GM21737 (cell line): ENCODE results near the gene RARS1.
A peak's percentile ranks its signal among the peaks of the same experiment; 100 is the strongest.
"Not testable (repeated sequence)": the region's sequence is repeated elsewhere in the genome, so short reads cannot be mapped to it uniquely, and the experiment has no call there.

Experiments used
- ATAC-seq: cut with Tn5 transposase; IDR thresholded peaks from one replicate; pipeline ENCODE4 v1.9.1; 2021; ENCODE audit warnings: mild to moderate bottlenecking, moderate library complexity; ENCODE audit not compliant: unreplicated experiment

Gene RARS1

DNA sequence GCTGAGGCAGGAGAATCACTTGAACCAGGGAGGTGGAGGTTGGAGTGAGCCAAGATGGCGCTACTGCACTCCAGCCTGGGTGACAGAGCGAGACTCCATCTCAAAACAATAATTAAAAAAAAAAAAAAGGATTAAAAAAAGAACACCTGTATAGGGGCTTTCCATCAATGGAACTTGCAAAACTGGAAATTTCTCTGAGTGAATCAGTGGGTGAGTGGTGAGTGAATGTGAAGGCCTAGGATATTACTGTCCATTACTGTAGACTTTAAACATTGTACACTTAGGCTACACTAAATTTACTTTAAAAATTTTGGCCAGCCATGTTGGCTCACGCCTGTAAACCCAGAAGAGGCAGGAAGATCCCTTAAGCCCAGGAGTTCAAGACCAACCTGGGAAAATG lies 5.7 kb upstream of the RARS1 start:
- ATAC-seq: no peak

DNA sequence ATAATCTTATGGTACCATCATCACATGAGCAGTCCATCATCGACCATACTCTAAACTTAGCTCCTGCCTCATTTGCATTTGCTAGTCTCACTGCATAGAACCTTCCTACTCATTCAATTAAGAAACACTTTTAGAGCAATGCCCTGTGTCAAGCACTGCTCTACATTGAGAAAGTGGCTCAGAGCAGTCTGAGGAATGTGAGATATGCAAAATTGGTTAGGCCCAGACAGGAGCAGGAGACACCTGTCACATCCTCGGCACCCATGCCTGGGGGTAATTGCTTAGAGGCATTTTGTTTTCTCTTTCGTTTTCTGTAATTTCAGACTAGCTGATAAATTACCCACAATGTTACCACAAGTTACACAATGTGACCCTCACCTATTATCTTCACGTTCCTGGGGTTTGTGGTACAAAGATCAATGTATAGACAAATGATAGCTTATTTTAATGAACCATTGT lies 4.9 kb upstream of the RARS1 start:
- ATAC-seq: peak; percentile 95

GRCh38 chr5:168482361-168482760 lies 3.9 kb upstream of the RARS1 start:
- ATAC-seq: no peak

GRCh38 chr5:168489059-168489458 lies 2.8 kb downstream of the RARS1 start:
- no peak for ATAC-seq

- no peak for ATAC-seq
Measured at GRCh38 chr5:168494057-168494555, 7.8 kb downstream of the RARS1 start.

DNA sequence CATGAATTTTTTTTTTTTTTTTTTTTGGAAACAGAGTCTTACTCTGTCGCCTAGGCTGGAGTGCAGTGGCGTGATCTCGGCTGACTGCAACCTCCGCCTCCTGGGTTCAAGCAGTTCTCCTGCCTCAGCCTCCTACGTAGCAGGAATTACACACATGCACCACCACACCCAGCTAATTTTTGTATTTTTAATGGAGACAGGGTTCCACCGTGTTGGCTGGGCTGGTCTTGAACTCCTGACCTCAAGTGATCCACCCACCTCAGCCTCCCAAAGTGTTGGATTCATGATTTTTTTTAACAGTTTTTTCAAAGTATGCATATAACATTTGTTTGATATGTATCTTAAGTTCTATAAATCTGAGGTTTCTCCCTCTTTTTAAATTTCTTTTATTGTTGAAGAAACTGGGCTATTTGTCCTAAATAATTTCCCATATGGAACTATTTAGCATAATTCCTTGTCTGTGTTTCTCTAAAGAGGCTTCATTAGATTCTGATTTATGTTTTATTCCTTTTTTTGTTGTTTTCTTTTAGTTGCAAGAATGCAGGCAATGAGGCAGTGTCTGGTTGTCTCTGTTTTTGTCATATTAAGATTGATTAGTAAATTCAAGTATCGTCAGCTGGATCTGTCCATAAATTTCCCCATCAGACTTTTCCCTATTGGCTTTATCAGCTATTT lies 16.4 kb downstream of the RARS1 start:
- ATAC-seq: no peak

- no peak for ATAC-seq
Measured at GRCh38 chr5:168513861-168514428, 27.7 kb downstream of the RARS1 start.

DNA sequence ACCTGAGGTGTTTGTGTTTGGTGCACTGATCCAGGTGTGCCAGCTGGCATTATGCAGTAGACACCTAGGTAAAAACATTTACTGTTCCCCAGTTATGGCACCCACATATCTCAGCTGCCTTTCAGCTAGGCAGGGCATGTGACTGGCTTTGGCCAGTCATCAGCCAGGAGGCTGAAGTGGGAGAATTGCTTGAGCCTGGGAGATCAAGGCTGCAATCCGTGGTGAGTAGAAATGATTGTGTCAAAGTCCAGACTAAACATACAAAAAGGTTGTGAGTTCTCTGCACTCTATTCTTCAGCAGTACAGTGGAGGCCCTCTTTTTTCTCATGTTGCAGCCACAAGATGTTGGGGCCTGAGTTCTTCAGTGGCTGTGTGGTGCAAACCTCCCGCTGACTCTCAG lies 39.6 kb downstream of the RARS1 start:
- ATAC-seq: no peak

- ATAC-seq: no peak
Measured at GRCh38 chr5:168527756-168528295, 41.6 kb downstream of the RARS1 start.

- no peak for ATAC-seq
Measured at GRCh38 chr5:168528521-168529373, 42.5 kb downstream of the RARS1 start, which contains the start of gene FBLL1. FBLL1 (plus strand) TSS chr5:168529305; CDS start chr5:168529505, 200 bp downstream.

- ATAC-seq: no peak
Measured at GRCh38 chr5:168529374-168530234, 43.3 kb downstream of the RARS1 start.

GRCh38 chr5:168530621-168531150 lies 44.4 kb downstream of the RARS1 start:
- no peak for ATAC-seq

DNA sequence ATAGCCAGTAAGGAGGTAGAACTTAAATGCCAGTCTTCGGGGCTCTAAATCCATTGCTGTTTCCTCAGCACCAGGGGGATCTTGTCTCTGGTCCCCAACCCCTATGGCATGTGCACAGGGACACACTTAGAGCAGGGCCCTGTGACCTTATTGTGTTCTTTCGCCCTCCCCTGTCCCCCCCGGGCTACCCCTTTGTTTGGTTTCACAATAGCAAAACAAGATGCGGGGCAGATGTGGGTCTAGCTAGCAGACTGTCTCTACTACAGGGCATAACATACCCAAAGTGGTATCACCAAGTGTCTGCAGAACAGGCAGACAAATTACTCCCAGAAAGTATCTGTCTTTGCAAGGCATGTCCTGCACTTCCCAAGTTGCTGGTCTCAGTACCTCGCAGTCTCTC lies 44.9 kb downstream of the RARS1 start:
- no peak for ATAC-seq

DNA sequence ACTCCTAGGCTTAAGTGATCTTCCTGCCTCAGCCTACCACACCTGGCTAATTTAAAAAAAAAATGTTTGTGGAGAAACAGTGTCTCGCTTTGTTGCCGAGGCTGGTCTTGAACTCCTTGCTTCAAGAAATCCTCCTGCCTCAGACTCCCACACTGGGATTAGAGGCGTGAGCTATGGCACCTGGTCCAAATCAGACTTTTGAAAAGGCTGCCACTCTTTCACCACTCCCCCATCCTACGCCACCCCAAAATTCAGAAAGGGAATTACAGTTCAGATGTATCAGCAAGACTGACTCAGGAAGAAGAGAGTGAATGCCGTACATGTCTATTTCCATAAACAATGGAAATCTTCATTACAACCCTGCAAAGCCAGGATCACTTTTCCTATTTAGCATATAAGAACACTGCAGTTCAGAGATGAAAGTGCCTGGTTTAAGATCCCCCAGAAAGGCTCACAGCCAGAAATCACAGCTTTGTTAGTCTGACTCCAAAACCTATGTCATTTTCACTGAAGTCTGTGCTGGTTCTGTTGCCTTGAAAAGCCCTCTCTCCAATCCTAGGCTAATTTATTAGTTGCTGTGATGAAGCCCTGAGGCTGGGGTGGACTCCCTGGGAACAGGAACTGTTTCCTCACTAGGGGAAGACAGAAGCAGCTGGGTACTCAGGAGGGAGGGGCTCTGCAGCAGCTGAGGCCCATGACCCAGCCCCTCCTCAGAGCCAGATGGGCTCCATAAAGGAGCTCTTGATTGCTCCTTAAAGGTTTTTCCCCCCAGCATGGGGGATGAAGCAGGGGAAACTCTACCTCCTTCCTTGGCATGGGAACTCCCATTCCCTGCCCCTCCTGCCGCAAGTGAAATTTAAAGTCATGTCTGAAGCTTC lies 46.0 kb downstream of the RARS1 start:
- ATAC-seq: no peak

DNA sequence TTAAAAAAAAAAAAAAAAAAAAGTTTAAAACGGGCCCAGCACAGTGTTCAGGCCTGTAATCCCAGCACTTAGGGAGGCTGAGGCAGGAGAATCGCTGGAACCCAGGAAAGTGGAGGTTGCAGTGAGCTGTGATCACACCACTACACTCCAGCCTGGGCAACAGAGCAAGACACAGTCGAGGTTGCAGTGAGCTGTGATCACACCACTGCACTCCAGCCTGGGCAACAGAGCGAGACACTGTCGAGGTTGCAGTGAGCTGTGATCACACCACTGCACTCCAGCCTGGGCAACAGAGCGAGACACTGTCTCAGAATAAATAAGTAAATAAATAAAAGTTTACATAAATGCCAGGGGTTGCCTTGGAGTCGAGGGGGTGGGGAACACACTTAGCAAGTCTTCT lies 48.1 kb downstream of the RARS1 start:
- not testable (repeated sequence) for ATAC-seq

GRCh38 chr5:168537176-168537575 lies 50.9 kb downstream of the RARS1 start:
- ATAC-seq: no peak

DNA sequence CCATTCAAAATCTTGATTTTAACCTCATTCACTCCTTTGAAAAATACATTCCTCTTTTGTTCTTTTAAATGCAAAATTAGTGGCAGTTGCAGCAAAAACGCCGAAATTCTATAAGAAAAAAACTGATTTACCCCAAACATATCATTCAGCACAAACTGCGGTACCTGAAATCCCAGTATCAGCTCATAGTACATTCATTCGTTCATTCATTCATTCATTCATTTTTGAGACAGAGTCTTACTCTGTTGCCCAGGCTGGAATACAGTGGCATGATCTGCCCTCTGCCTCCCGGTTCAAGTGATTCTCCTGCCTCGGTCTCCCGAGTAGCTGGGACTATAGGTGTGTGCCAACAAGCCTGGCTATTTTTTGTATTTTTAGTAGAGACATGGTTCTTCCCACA lies 63.3 kb downstream of the RARS1 start:
- ATAC-seq: no peak

DNA sequence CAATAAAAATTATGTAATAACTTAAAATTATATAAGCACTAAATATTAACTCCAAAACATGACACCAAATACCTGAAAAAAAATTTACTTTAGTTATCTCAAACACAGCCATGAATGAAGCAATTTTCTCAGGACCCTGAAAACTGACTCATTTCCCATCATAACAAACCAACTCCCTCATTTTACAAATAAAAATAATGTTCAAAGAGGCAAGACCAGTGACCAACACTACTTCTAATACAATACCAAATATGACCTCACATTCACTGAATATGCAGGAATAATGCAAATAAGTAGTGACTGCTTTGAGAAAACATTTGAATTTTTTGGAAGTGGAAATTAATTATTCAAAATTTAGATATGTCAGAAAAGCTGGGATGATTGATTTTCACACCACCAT lies 64.4 kb downstream of the RARS1 start:
- ATAC-seq: no peak

GRCh38 chr5:168552146-168552545 lies 65.9 kb downstream of the RARS1 start:
- no peak for ATAC-seq
